ENCODE measurements around the gene CYP26C1.
"Not testable (repeated sequence)": the region's sequence is repeated elsewhere in the genome, so short reads cannot be mapped to it uniquely, and the experiment has no call there.

The CYP26C1 gene

GRCh38 chr10:93076871-93077270 lies 16.3 kb downstream of the CYP26C1 start:
- DNase-seq (ENCODE audit: low read depth in 1 of 2, low spot score in 1 of 2): no peak

GRCh38 chr10:93077860-93078337 lies 17.3 kb downstream of the CYP26C1 start:
- no peak for DNase-seq (ENCODE audit: low read depth in 1 of 2, low spot score in 1 of 2)

GRCh38 chr10:93079663-93080349 lies 19.2 kb downstream of the CYP26C1 start:
- no peak for DNase-seq (ENCODE audit: low read depth in 1 of 2, low spot score in 1 of 2)

- DNase-seq (ENCODE audit: low read depth in 1 of 2, low spot score in 1 of 2): peak in 1 of 2 donors; percentile 36
These were observed 19.9 kb downstream of the CYP26C1 start for GRCh38 chr10:93080350-93081046.

GRCh38 chr10:93081318-93081717 lies 20.7 kb downstream of the CYP26C1 start:
- DNase-seq (ENCODE audit: low read depth in 1 of 2, low spot score in 1 of 2): no peak

GRCh38 chr10:93081834-93082233 lies 21.2 kb downstream of the CYP26C1 start:
- no peak for DNase-seq (ENCODE audit: low read depth in 1 of 2, low spot score in 1 of 2)

GRCh38 chr10:93083743-93084539 lies 23.3 kb downstream of the CYP26C1 start:
- no peak for DNase-seq (ENCODE audit: low read depth in 1 of 2, low spot score in 1 of 2)

- no peak for DNase-seq (ENCODE audit: low read depth in 1 of 2, low spot score in 1 of 2)
These were observed 24.8 kb downstream of the CYP26C1 start for GRCh38 chr10:93085272-93085859.

- DNase-seq (ENCODE audit: low read depth in 1 of 2, low spot score in 1 of 2): no peak
These were observed 25.7 kb downstream of the CYP26C1 start for GRCh38 chr10:93086289-93086688.

GRCh38 chr10:93087846-93088245 lies 27.2 kb downstream of the CYP26C1 start:
- no peak for DNase-seq (ENCODE audit: low read depth in 1 of 2, low spot score in 1 of 2)

GRCh38 chr10:93088466-93088865 lies 27.9 kb downstream of the CYP26C1 start:
- DNase-seq (ENCODE audit: low read depth in 1 of 2, low spot score in 1 of 2): no peak

- no peak for DNase-seq (ENCODE audit: low read depth in 1 of 2, low spot score in 1 of 2)
These were observed 30.0 kb downstream of the CYP26C1 start for GRCh38 chr10:93090619-93091018.

- DNase-seq (ENCODE audit: low read depth in 1 of 2, low spot score in 1 of 2): no peak
These were observed 31.4 kb downstream of the CYP26C1 start for GRCh38 chr10:93091960-93092359.

GRCh38 chr10:93095225-93095624 lies 34.6 kb downstream of the CYP26C1 start:
- DNase-seq (ENCODE audit: low read depth in 1 of 2, low spot score in 1 of 2): no peak

- no peak for DNase-seq (ENCODE audit: low read depth in 1 of 2, low spot score in 1 of 2)
These were observed 36.3 kb downstream of the CYP26C1 start for GRCh38 chr10:93096901-93097300.

GRCh38 chr10:93097386-93097785 lies 36.8 kb downstream of the CYP26C1 start:
- DNase-seq (ENCODE audit: low read depth in 1 of 2, low spot score in 1 of 2): no peak

GRCh38 chr10:93098816-93099215 lies 38.2 kb downstream of the CYP26C1 start:
- no peak for DNase-seq (ENCODE audit: low read depth in 1 of 2, low spot score in 1 of 2)

- no peak for DNase-seq (ENCODE audit: low read depth in 1 of 2, low spot score in 1 of 2)
These were observed 39.1 kb downstream of the CYP26C1 start for GRCh38 chr10:93099670-93100069.

GRCh38 chr10:93101148-93101547 lies 40.5 kb downstream of the CYP26C1 start:
- not testable (repeated sequence) for DNase-seq (ENCODE audit: low read depth in 1 of 2, low spot score in 1 of 2)

GRCh38 chr10:93103953-93104352 lies 43.4 kb downstream of the CYP26C1 start:
- no peak for DNase-seq (ENCODE audit: low read depth in 1 of 2, low spot score in 1 of 2)

- DNase-seq (ENCODE audit: low read depth in 1 of 2, low spot score in 1 of 2): no peak
These were observed 46.1 kb downstream of the CYP26C1 start for GRCh38 chr10:93106631-93107072.
